Ovary (tissue), 9 donors: ENCODE data around the gene CRY2. TPM values are rescaled to one million over a fixed set of nuclear protein-coding genes. Genes with fewer than 3 reads are reported as not detected.

Experiments
- DNase-seq, 5 donors: peaks; one replicate each; pipeline ENCODE4 v3.0.0-alpha.2; 2019 to 2020
- H3K27ac ChIP-seq, 2 donors: fragments of 200-600 bp; one replicate each; pipeline versions ENCODE4 v1.5.1 to v1.8.0; 2019 to 2022
- H3K27me3 ChIP-seq: fragments of 200-600 bp; one replicate; pipeline ENCODE4 v1.8.0; 2022
- H3K36me3 ChIP-seq: fragments of 200-600 bp; sonication (generic); one replicate; pipeline ENCODE4 v1.5.1; 2019
- H3K4me1 ChIP-seq: one replicate; pipeline ENCODE4 v1.8.1; 2013; ENCODE audit warnings: mild to moderate bottlenecking, moderate library complexity; ENCODE audit not compliant: insufficient read depth
- H3K4me3 ChIP-seq: fragments of 200-600 bp; sonication (generic); one replicate; pipeline ENCODE4 v1.5.1; 2017
- H3K9me3 ChIP-seq, 2 donors: fragments of 200-600 bp in 1 of 2; sonication (generic) in 1 of 2; one replicate each; pipeline versions ENCODE4 v1.5.1 to v1.8.1; 2013 to 2019; ENCODE audit warnings: mild to moderate bottlenecking in 1 of 2, moderate library complexity in 1 of 2
- CTCF ChIP-seq, 3 donors: fragments of 450-650 bp in 2 of 3; fragments of 200-600 bp in 1 of 3; IDR thresholded peaks; one replicate each; pipeline versions ENCODE4 v1.5.1 to v1.8.0; 2016 to 2022; ENCODE audit warnings: antibody characterized with exemption in 3 of 3, mild to moderate bottlenecking in 1 of 3
- EP300 ChIP-seq: sonication (generic); formaldehyde crosslinking; IDR thresholded peaks from one replicate; pipeline ENCODE4 v1.6.1; 2017; ENCODE audit warnings: antibody characterized with exemption
- POLR2A ChIP-seq: fragments of 450-650 bp; IDR thresholded peaks from one replicate; pipeline ENCODE4 v1.6.1; 2017; ENCODE audit warnings: antibody characterized with exemption, mild to moderate bottlenecking, moderate library complexity
- WGBS, 3 donors: extraction: QIAGEN DNeasy Blood & Tissue Kit in 1 of 3; methylation state at CpG; one replicate each; pipeline versions ENCODE4 v1.1.5 to v1.1.7; 2013 to 2017; 5-methylcytosine and 5-hydroxymethylcytosine counted together
- intact Hi-C, 4 donors: fragments of 100-400 bp; cut with DNase I; formaldehyde crosslinking; loops; one replicate each; pipeline versions ENCODE4 v1.11.0 to v1.15.1; 2022 to 2023
- polyA plus RNA-seq, 2 donors: library from polyadenylated mRNA; stranded (reverse); fragments of 200-250 nt in 1 of 2; fragments of 350-450 nt in 1 of 2; fragmentation: Illumina TruSeq in 1 of 2; extraction: RNeasy Lipid Tissue Mini Kit (QIAGEN cat#74804) in 1 of 2; gene quantifications; one replicate each; pipeline ENCODE4 v1.2.3, GENCODE V29; 2013 to 2014
- total RNA-seq, 7 donors: library from RNA; depleted of rRNA in 2 of 7; stranded (reverse); fragments of >200 nt in 2 of 7; fragmentation: NEBNext Ultra II Directional in 3 of 7; extraction: Animal tissue kit (Norgen Biotek cat#: 25700) in 3 of 7; gene quantifications; one replicate each; pipeline versions ENCODE4 v1.1.0 to v1.2.4, GENCODE V29; 2016 to 2023
- donor health status: DM: no; HTN: no; CAD: no; lungs with moderate emphysema.
- donor health status: DM: no; HTN: no; CAD: no.
- donor health status: Bipolar disorder and iron deficiency.
- donor health status: DM: yes; HTN: yes; CAD: no.
- donor health status: DM: no; HTN: no; CAD: no.
- donor health status: DM: yes; HTN: yes; CAD: no.

CRY2 gene
- total and polyA plus RNA-seq, 9 donors: 37.2 to 94.2 (median 51.9) TPM

- Histone ChIP-seq H3K36me3 (no peaks in the 10 kb centered on the region), H3K9me3 (no peaks in the 10 kb centered on the region), H3K4me3 (no peak overlapping the region), H3K27ac (peak overlapping the region in 1 of 2 donors; percentile 60), H3K27me3 (no peaks in the 10 kb centered on the region), H3K4me1 (peaks cover 27% of the 10 kb centered on the region)
- DNase-seq: no peak
- intact Hi-C loops: no loop called here
- no peak for TF ChIP-seq CTCF (IDR thresholded peaks at IDR 0.05)
- no peak for TF ChIP-seq POLR2A
- WGBS, 3 donors: 86 to 91% (median 90%) methylated on average over 10 of the region's 10 CpGs
Observed at GRCh38 chr11:45860764-45861510, 13.7 kb downstream of the CRY2 start.

GRCh38 chr11:45864041-45864440 lies 16.8 kb downstream of the CRY2 start:
- intact Hi-C loops: no loop called here
- no peaks in the 10 kb centered on the region for H3K9me3 ChIP-seq
- H3K27me3 ChIP-seq: no peaks in the 10 kb centered on the region
- TF ChIP-seq POLR2A (no peak), CTCF (IDR thresholded peaks at IDR 0.05) (no peak), EP300 (no peak)
- H3K27ac ChIP-seq: no peak overlapping the region
- H3K36me3 ChIP-seq: no peaks in the 10 kb centered on the region
- peaks cover 10% of the 10 kb centered on the region for H3K4me1 ChIP-seq
- no peak overlapping the region for H3K4me3 ChIP-seq
- DNase-seq: no peak

GRCh38 chr11:45869551-45869950 lies 22.3 kb downstream of the CRY2 start:
- DNase-seq: peak in 1 of 5 donors; percentile 24
- TF ChIP-seq EP300 (no peak), POLR2A (no peak), CTCF (IDR thresholded peaks at IDR 0.05) (no peak)
- Histone ChIP-seq H3K36me3 (no peaks in the 10 kb centered on the region), H3K27ac (no peak overlapping the region), H3K27me3 (no peaks in the 10 kb centered on the region), H3K4me1 (no peaks in the 10 kb centered on the region), H3K4me3 (no peak overlapping the region), H3K9me3 (no peaks in the 10 kb centered on the region)
- 76 to 83% (median 82%) methylated on average over 10 to 12 of the region's 12 CpGs for WGBS, 3 donors
- intact Hi-C loops: no loop called here

GRCh38 chr11:45870706-45871105 lies 23.4 kb downstream of the CRY2 start:
- Histone ChIP-seq H3K4me1 (no peaks in the 10 kb centered on the region), H3K36me3 (no peaks in the 10 kb centered on the region), H3K4me3 (no peak overlapping the region), H3K27me3 (no peaks in the 10 kb centered on the region), H3K9me3 (no peaks in the 10 kb centered on the region), H3K27ac (no peak overlapping the region)
- TF ChIP-seq EP300 (no peak), CTCF (IDR thresholded peaks at IDR 0.05) (no peak), POLR2A (no peak)
- intact Hi-C loops: no loop called here
- peak in 1 of 5 donors; percentile 27 for DNase-seq
- WGBS, 3 donors: 84 to 87% (median 85%) methylated on average over 4 of the region's 4 CpGs
